ENCODE results near the gene MEAF6. TPM values are rescaled to one million over a fixed set of nuclear protein-coding genes. Genes with fewer than 3 reads are reported as not detected.

The MEAF6 gene
- total RNA-seq, 1 experiment from 2014 or later, result 51.6 TPM

DNA sequence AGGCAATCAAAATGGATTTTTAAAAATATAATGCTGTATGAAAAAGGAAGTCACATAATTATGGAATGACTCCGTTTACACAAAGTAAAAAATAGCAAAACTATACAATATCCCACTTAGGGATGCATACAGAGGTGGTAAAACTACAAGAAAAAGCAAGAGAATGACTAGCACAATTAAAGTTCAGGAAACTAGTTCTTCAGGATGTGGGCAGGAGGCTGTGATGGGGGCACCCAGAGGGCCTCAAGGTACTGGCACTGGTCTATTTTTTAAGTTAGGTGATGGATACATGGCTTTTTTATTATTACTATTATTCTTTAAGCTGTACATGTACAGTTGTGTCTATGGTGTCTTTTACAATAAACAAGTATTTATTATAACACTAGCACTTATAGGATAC is 41.6 kb downstream of the MEAF6 start:
- Histone ChIP-seq H3K23me2 (ENCODE audit: insufficient read length, low read depth, low read length, poor library complexity, severe bottlenecking) (peaks cover 13% of the 10 kb centered on the region), H4K8ac (replicated peaks; ENCODE audit: insufficient read length, low read depth, low read length) (no peak overlapping the region), H3K27ac (ENCODE audit: insufficient read length, low read depth, low read length) (no peak overlapping the region), H3T11ph (ENCODE audit: low read length) (no peak overlapping the region), H2BK5ac (ENCODE audit: insufficient read length, low read length) (no peak overlapping the region), H3K56ac (ENCODE audit: insufficient read length, low read depth, low read length) (no peak overlapping the region), H4K5ac (ENCODE audit: insufficient read length, low read depth, low read length) (no peak overlapping the region), H3K4me1 (ENCODE audit: insufficient read depth, low read length) (peaks cover 17% of the 10 kb centered on the region; the same call in 1 of the 2 replicates), H2BK15ac (ENCODE audit: low read depth, low read length) (no peak overlapping the region), H3K79me2 (ENCODE audit: insufficient read depth, low read length) (peaks cover 3% of the 10 kb centered on the region; the same call in 1 of the 2 replicates), H2AFZ (ENCODE audit: low read length) (no peak overlapping the region), H3K9me3 (ENCODE audit: control insufficient read depth, low read depth, low read length) (no peaks in the 10 kb centered on the region), H4K91ac (ENCODE audit: insufficient read length, low read depth, low read length) (no peak overlapping the region), H3K14ac (ENCODE audit: insufficient read depth, low read length) (no peak overlapping the region), H2BK120ac (ENCODE audit: low read depth, low read length, poor library complexity, severe bottlenecking) (no peak overlapping the region), H2BK12ac (ENCODE audit: insufficient read length, low read depth, low read length) (no peak overlapping the region), H3K23ac (ENCODE audit: insufficient read length, low read depth, low read length) (no peak overlapping the region), H4K20me1 (ENCODE audit: control insufficient read depth, insufficient read depth, insufficient read length) (no peaks in the 10 kb centered on the region), H3K4ac (ENCODE audit: low read depth, low read length) (no peak overlapping the region), H2BK20ac (ENCODE audit: low read depth, low read length, poor library complexity, severe bottlenecking) (no peak overlapping the region), H3K27me3 (ENCODE audit: insufficient read depth, low read length) (peaks cover 4% of the 10 kb centered on the region; the same call in 1 of the 2 replicates), H3K4me2 (ENCODE audit: insufficient read depth, insufficient read length, low read length) (no peak overlapping the region), H3K18ac (ENCODE audit: insufficient read length, low read depth, low read length) (no peak overlapping the region), H3K79me1 (ENCODE audit: insufficient read depth, low read depth, low read length, poor library complexity, severe bottlenecking) (no peaks in the 10 kb centered on the region), H2AK5ac (ENCODE audit: insufficient read length, low read length) (no peak overlapping the region), H3K9ac (ENCODE audit: extremely low read depth, insufficient read length, low read length) (no peak overlapping the region)
- no peak for DNase-seq
- no peak overlapping the region for H3K27ac Mint-ChIP-seq
- H3K27me3 Mint-ChIP-seq (ENCODE audit: low read depth), result peaks cover 18% of the 10 kb centered on the region
- TF ChIP-seq, protein P1, sequence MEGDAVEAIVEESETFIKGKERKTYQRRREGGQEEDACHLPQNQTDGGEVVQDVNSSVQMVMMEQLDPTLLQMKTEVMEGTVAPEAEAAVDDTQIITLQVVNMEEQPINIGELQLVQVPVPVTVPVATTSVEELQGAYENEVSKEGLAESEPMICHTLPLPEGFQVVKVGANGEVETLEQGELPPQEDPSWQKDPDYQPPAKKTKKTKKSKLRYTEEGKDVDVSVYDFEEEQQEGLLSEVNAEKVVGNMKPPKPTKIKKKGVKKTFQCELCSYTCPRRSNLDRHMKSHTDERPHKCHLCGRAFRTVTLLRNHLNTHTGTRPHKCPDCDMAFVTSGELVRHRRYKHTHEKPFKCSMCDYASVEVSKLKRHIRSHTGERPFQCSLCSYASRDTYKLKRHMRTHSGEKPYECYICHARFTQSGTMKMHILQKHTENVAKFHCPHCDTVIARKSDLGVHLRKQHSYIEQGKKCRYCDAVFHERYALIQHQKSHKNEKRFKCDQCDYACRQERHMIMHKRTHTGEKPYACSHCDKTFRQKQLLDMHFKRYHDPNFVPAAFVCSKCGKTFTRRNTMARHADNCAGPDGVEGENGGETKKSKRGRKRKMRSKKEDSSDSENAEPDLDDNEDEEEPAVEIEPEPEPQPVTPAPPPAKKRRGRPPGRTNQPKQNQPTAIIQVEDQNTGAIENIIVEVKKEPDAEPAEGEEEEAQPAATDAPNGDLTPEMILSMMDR (conservative IDR thresholded peaks at IDR 0.05), result no peak
- H3K36me3 Mint-ChIP-seq (ENCODE audit: insufficient read depth in 1 of 3, low read depth in 3 of 3), result peaks cover 4 to 7% (median 7%) of the 10 kb centered on the region in 3 experiments; a peak in 5 of 7 replicates
- peak overlapping the region in 1 of 2 experiments; percentile 60; a peak in 3 of 5 replicates for H3K4me3 Mint-ChIP-seq
- no peaks in the 10 kb centered on the region for H3K9me3 Mint-ChIP-seq
- no CpG with 5 or more reads among the region's 1 CpG for WGBS (ENCODE audit: extremely low coverage, insufficient read length, low lambda C conversion rate)
- H3K4me1 Mint-ChIP-seq, result peaks cover 45 to 52% of the 10 kb centered on the region in 2 experiments
